KBM-7 (cell line): ENCODE results near the gene INPPL1.
"Not testable (repeated sequence)": the region's sequence is repeated elsewhere in the genome, so short reads cannot be mapped to it uniquely, and the experiment has no call there.

Experiments used
- DNase-seq: peaks from one replicate; pipeline ENCODE4 v3.0.0-alpha.2; 2015
- in situ Hi-C: fragments of 300-500 bp; cut with MboI; formaldehyde crosslinking; loops from 2 replicates; pipeline ENCODE4 v1.14.3; 2020; ENCODE audit warnings: low sequenced_read_pairs, low pct_unique_long_range_greater_than_20kb, mixed read lengths

The INPPL1 gene

GRCh38 chr11:72266960-72267359, 42.4 kb downstream of the INPPL1 start:
- in situ Hi-C loops, DNase-seq: not testable (repeated sequence)

GRCh38 chr11:72267956-72268617, 43.5 kb downstream of the INPPL1 start:
- peak; percentile 13 for DNase-seq
- in situ Hi-C loops, result no loop called here

GRCh38 chr11:72271980-72272379, 47.4 kb downstream of the INPPL1 start:
- DNase-seq, result no peak
- in situ Hi-C loops, result no loop called here

GRCh38 chr11:72274435-72274834, 49.9 kb downstream of the INPPL1 start:
- in situ Hi-C loops, result no loop called here
- no peak for DNase-seq

- no peak for DNase-seq
- in situ Hi-C loops, result no loop called here
Measured at GRCh38 chr11:72278905-72279304, 54.3 kb downstream of the INPPL1 start.

- in situ Hi-C loops, result no loop called here
- DNase-seq, result no peak
Measured at GRCh38 chr11:72280037-72280436, 55.5 kb downstream of the INPPL1 start.

GRCh38 chr11:72280726-72281315, 56.3 kb downstream of the INPPL1 start:
- DNase-seq, result no peak
- in situ Hi-C loops, result no loop called here

GRCh38 chr11:72283947-72284346, 59.4 kb downstream of the INPPL1 start:
- in situ Hi-C loops, result no loop called here

GRCh38 chr11:72287293-72287692, 62.7 kb downstream of the INPPL1 start:
- DNase-seq, result no peak
- in situ Hi-C loops, result no loop called here

More at GRCh38 chr11:72283947-72284346, 59.4 kb downstream of the INPPL1 start:
- no peak for DNase-seq
